H1 (cell line): ENCODE data around the gene ZNF425. TPM values are rescaled to one million over a fixed set of nuclear protein-coding genes. Genes with fewer than 3 reads are reported as not detected.

ENCODE experiments used
- CTCF ChIA-PET: fragments of 300-600 bp; sonication (Branson Sonifier 250); formaldehyde crosslinking; loops from one replicate; lab custom pipeline; 2021; ENCODE audit not compliant: partially characterized antibody; lab: Charles Lee
- POLR2A ChIA-PET: fragments of 300-600 bp; sonication (Branson Sonifier 250); formaldehyde crosslinking; loops from one replicate; lab custom pipeline; 2021; ENCODE audit warnings: inconsistent platforms; ENCODE audit not compliant: partially characterized antibody; lab: Charles Lee
- DNase-seq, 2 experiments: peaks; one replicate each; pipeline versions ENCODE4 v3.0.0 to v3.0.0-alpha.2; 2010 to 2022; ENCODE audit warnings: low spot score in 2 of 2, low read depth in 1 of 2, mixed read lengths in 1 of 2
- FAIRE-seq: peaks from 2 replicates; lab custom pipeline; 2011; peaks lifted over from hg19 to GRCh38; lab: Jason Lieb, UNC
- H2AFZ ChIP-seq: 2 replicates; pipeline ENCODE4 v1.8.1; 2012; ENCODE audit warnings: low read length, inconsistent platforms
- H2AK5ac ChIP-seq: 2 replicates; pipeline ENCODE4 v1.6.1; 2013; ENCODE audit warnings: low read depth, low read length
- H2BK120ac ChIP-seq: replicated peaks from 2 replicates; pipeline ENCODE3; 2013; ENCODE audit warnings: low read depth, low read length, inconsistent platforms
- H2BK12ac ChIP-seq: 2 replicates; pipeline ENCODE4 v1.6.1; 2013; ENCODE audit warnings: low read depth, low read length
- H2BK15ac ChIP-seq: 2 replicates; pipeline ENCODE4 v1.6.1; 2013; ENCODE audit warnings: low read length
- H2BK20ac ChIP-seq: 2 replicates; pipeline ENCODE4 v1.6.1; 2013; ENCODE audit warnings: low read length
- H2BK5ac ChIP-seq: 2 replicates; pipeline ENCODE4 v1.6.1; 2013; ENCODE audit warnings: low read depth, low read length
- H3K14ac ChIP-seq: 2 replicates; pipeline ENCODE4 v1.6.1; 2013; ENCODE audit warnings: inconsistent platforms; ENCODE audit not compliant: insufficient read length
- H3K18ac ChIP-seq: 2 replicates; pipeline ENCODE4 v1.6.1; 2013; ENCODE audit warnings: low read length; ENCODE audit errors: extremely low read depth
- H3K23ac ChIP-seq: 2 replicates; pipeline ENCODE4 v1.6.1; 2013; ENCODE audit warnings: inconsistent platforms; ENCODE audit not compliant: insufficient read length
- H3K23me2 ChIP-seq: 2 replicates; pipeline ENCODE4 v1.6.1; 2013; ENCODE audit warnings: low read depth, low read length
- H3K27ac ChIP-seq: 2 replicates; pipeline ENCODE4 v1.6.1; 2011; ENCODE audit warnings: low read depth, low read length, inconsistent platforms
- H3K27me3 ChIP-seq, 4 experiments: replicated peaks in 1 of 4; 1 replicate in 1 of 4; 2 replicates in 3 of 4; pipeline versions ENCODE4 v1.6.1 to v1.8.1; 2011 to 2013; ENCODE audit warnings: low read length in 3 of 4, mild to moderate bottlenecking in 3 of 4, inconsistent platforms in 2 of 4, mixed read lengths in 2 of 4, moderate library complexity in 1 of 4; ENCODE audit not compliant: control insufficient read depth in 3 of 4, insufficient read depth in 3 of 4; ENCODE audit errors: extremely low read depth in 1 of 4
- H3K36me3 ChIP-seq, 4 experiments: 2 replicates each; pipeline versions ENCODE4 v1.6.1 to v1.8.1; 2011 to 2013; ENCODE audit warnings: mild to moderate bottlenecking in 4 of 4, low read length in 3 of 4, moderate library complexity in 2 of 4, control low read depth in 1 of 4, inconsistent platforms in 1 of 4; ENCODE audit not compliant: insufficient read depth in 4 of 4, control insufficient read depth in 2 of 4
- H3K4ac ChIP-seq: replicated peaks from 2 replicates; pipeline ENCODE3; 2013; ENCODE audit warnings: low read length, low read depth, mixed read lengths, inconsistent platforms; ENCODE audit not compliant: insufficient read length
- H3K4me1 ChIP-seq, 4 experiments: replicated peaks in 1 of 4; 1 replicate in 1 of 4; 2 replicates in 3 of 4; pipeline versions ENCODE4 v1.6.1 to v1.8.1; 2011 to 2013; ENCODE audit warnings: low read length in 3 of 4, inconsistent platforms in 2 of 4, mixed read lengths in 1 of 4; ENCODE audit not compliant: insufficient read depth in 4 of 4, control insufficient read depth in 3 of 4
- H3K4me2 ChIP-seq, 2 experiments: 2 replicates each; pipeline versions ENCODE4 v1.6.1 to v1.8.1; 2011 to 2013; ENCODE audit warnings: low read depth in 2 of 2, low read length in 2 of 2, control low read depth in 1 of 2, inconsistent platforms in 1 of 2, mild to moderate bottlenecking in 1 of 2; ENCODE audit not compliant: insufficient read depth in 1 of 2
- H3K4me3 ChIP-seq, 4 experiments: fragments of 200-600, 300-600 bp in 1 of 4; sonication (generic), shearing (Covaris generic), sonication (Bioruptor Twin) in 1 of 4; 2 replicates each; pipeline versions ENCODE4 v1.5.1 to v1.8.1; 2011 to 2016; ENCODE audit warnings: low read length in 4 of 4, low read depth in 3 of 4, control low read depth in 2 of 4, inconsistent platforms in 2 of 4, mild to moderate bottlenecking in 2 of 4, mixed read lengths in 1 of 4, moderate library complexity in 1 of 4; ENCODE audit not compliant: insufficient read depth in 2 of 4; ENCODE audit errors: extremely low read depth in 1 of 4
- H3K56ac ChIP-seq: replicated peaks from 2 replicates; pipeline ENCODE3; 2013; ENCODE audit warnings: low read depth, mild to moderate bottlenecking, mixed read lengths, low read length, inconsistent platforms; ENCODE audit not compliant: insufficient read length
- H3K79me1 ChIP-seq: 2 replicates; pipeline ENCODE4 v1.6.1; 2013; ENCODE audit warnings: low read depth, low read length, control low read depth
- H3K79me2 ChIP-seq, 2 experiments: 2 replicates each; pipeline versions ENCODE4 v1.6.1 to v1.8.1; 2012 to 2013; ENCODE audit warnings: low read length in 2 of 2, mild to moderate bottlenecking in 2 of 2, inconsistent platforms in 1 of 2; ENCODE audit not compliant: insufficient read depth in 2 of 2, control insufficient read depth in 1 of 2
- H3K9ac ChIP-seq, 4 experiments: replicated peaks in 1 of 4; 1 replicate in 1 of 4; 2 replicates in 3 of 4; pipeline versions ENCODE4 v1.6.1 to v1.8.1; 2011 to 2013; ENCODE audit warnings: low read depth in 3 of 4, low read length in 3 of 4, control low read depth in 2 of 4, mild to moderate bottlenecking in 2 of 4, moderate library complexity in 2 of 4, inconsistent platforms in 1 of 4; ENCODE audit errors: extremely low read depth in 1 of 4
- H3K9me3 ChIP-seq, 2 experiments: 2 replicates each; pipeline versions ENCODE4 v1.6.1 to v1.8.1; 2012 to 2013; ENCODE audit warnings: mild to moderate bottlenecking in 2 of 2, moderate library complexity in 2 of 2, control low read depth in 1 of 2, inconsistent platforms in 1 of 2, low read depth in 1 of 2, low read length in 1 of 2, mixed read lengths in 1 of 2; ENCODE audit not compliant: insufficient read depth in 2 of 2
- H4K20me1 ChIP-seq, 2 experiments: replicated peaks in 1 of 2; 2 replicates each; pipeline versions ENCODE3 to v1.8.1; 2011 to 2013; ENCODE audit warnings: inconsistent platforms in 2 of 2, low read length in 2 of 2, mild to moderate bottlenecking in 1 of 2; ENCODE audit not compliant: insufficient read depth in 2 of 2, control insufficient read depth in 1 of 2
- H4K5ac ChIP-seq: 2 replicates; pipeline ENCODE4 v1.6.1; 2013; ENCODE audit warnings: low read length, low read depth, mixed read lengths, inconsistent platforms; ENCODE audit not compliant: insufficient read length
- H4K8ac ChIP-seq: 2 replicates; pipeline ENCODE4 v1.8.0; 2013; ENCODE audit warnings: mild to moderate bottlenecking, moderate library complexity, low read length, inconsistent platforms; ENCODE audit not compliant: insufficient read depth; ENCODE audit errors: extremely low read depth
- H4K91ac ChIP-seq: replicated peaks from 2 replicates; pipeline ENCODE3; 2013; ENCODE audit warnings: low read length, mixed read lengths, inconsistent platforms; ENCODE audit not compliant: insufficient read length
- KDM4A ChIP-seq: IDR thresholded peaks from one replicate; pipeline ENCODE4 v1.7.1; 2012; ENCODE audit warnings: low read depth, mild to moderate bottlenecking, moderate library complexity, low read length, inconsistent platforms; ENCODE audit not compliant: severe bottlenecking
- SAP30 ChIP-seq: fragments of 300-600 bp; sonication (generic); IDR thresholded peaks from 2 replicates; pipeline ENCODE4 v1.7.1; 2012; ENCODE audit warnings: low read length, moderate library complexity, mild to moderate bottlenecking, inconsistent platforms; ENCODE audit not compliant: insufficient read depth, insufficient replicate concordance
- TBP ChIP-seq: IDR thresholded peaks from 2 replicates; pipeline ENCODE4 v1.6.1; 2011; ENCODE audit warnings: low read depth, low read length, improper control_type of control experiment
- WGBS, 2 experiments: shearing (Covaris generic) in 1 of 2; methylation state at CpG; one replicate each; pipeline versions ENCODE4 v1.1.6 to v1.1.7; 2013 to 2015; ENCODE audit warnings: low lambda C conversion rate in 2 of 2, mixed read lengths in 2 of 2, inconsistent platforms in 1 of 2, low coverage in 1 of 2, missing lambda C conversion rate in 1 of 2; ENCODE audit not compliant: insufficient replicate concordance in 2 of 2, insufficient coverage in 1 of 2, insufficient read length in 1 of 2; ENCODE audit errors: extremely low coverage in 1 of 2, missing lambda C conversion rate in 1 of 2; 5-methylcytosine and 5-hydroxymethylcytosine counted together
- polyA plus RNA-seq, 7 experiments: library from polyadenylated mRNA; depleted of rRNA in 3 of 7; stranded (reverse) in 5 of 7; unstranded in 2 of 7; fragments of >200 nt in 5 of 7; fragments of 200-250 nt in 2 of 7; gene quantifications; 1 replicate in 5 of 7; 2 replicates in 1 of 7; 4 replicates in 1 of 7; pipeline versions ENCODE4 v1.2.1 to v1.2.3, GENCODE V29; 2011 to 2013; ENCODE audit warnings: missing spikeins in 2 of 7, mixed read lengths in 2 of 7
- total RNA-seq: library from RNA; stranded (reverse); fragmentation: NEBNext Ultra II Directional; extraction: Animal tissue kit (Norgen Biotek cat#: 25700); gene quantifications from 2 replicates; pipeline ENCODE4 v1.2.1, GENCODE V29; 2021

The ZNF425 gene
- total and polyA plus RNA-seq, 2 of the 8 experiments (the other 6 are each of a cell fraction or from before 2014, with no cell fraction given): 3.4 to 6.1 TPM

- H3K27me3 ChIP-seq: no peaks in the 10 kb centered on the region
- H2BK15ac ChIP-seq: no peak overlapping the region
- H2BK20ac ChIP-seq: no peak overlapping the region
- no peak overlapping the region for H3K4me3 ChIP-seq
- no peak overlapping the region for H4K5ac ChIP-seq
- ChIA-PET POLR2A (interaction anchor here (1.4 kb wide), 1 partner anchor 15 kb away, joined by 5 read pairs; no protein-coding TSS in a partner anchor), CTCF (no interaction called here)
- H3K79me2 ChIP-seq: peaks cover 0 to 9% of the 10 kb centered on the region in 2 experiments; a peak in 2 of 4 replicates
- TF ChIP-seq SAP30 (no peak), TBP (no peak), KDM4A (no peak)
- no peaks in the 10 kb centered on the region for H3K79me1 ChIP-seq
- H3K36me3 ChIP-seq: peaks cover 21 to 87% (median 62%) of the 10 kb centered on the region in 4 experiments
- H4K8ac ChIP-seq: no peak overlapping the region
- no peak overlapping the region for H2AK5ac ChIP-seq
- H3K23me2 ChIP-seq: no peaks in the 10 kb centered on the region
- H4K91ac ChIP-seq: no peak overlapping the region
- no peak overlapping the region for H3K4ac ChIP-seq
- H3K23ac ChIP-seq: no peak overlapping the region
- H3K14ac ChIP-seq: no peak overlapping the region
- no peak overlapping the region for H2BK120ac ChIP-seq
- H2BK12ac ChIP-seq: no peak overlapping the region
- no peak overlapping the region for H3K27ac ChIP-seq
- no peak overlapping the region for H2BK5ac ChIP-seq
- no peaks in the 10 kb centered on the region for H3K9me3 ChIP-seq
- peaks cover 4 to 5% of the 10 kb centered on the region in 2 experiments for H4K20me1 ChIP-seq
- FAIRE-seq: no peak
- H3K4me1 ChIP-seq: no peaks in the 10 kb centered on the region
- no peak for DNase-seq
- no peak overlapping the region for H3K4me2 ChIP-seq
- H3K9ac ChIP-seq: no peak overlapping the region
- no peak overlapping the region for H2AFZ ChIP-seq
- no peak overlapping the region for H3K56ac ChIP-seq
- 81% methylated on average over 9 of the region's 9 CpGs; no CpG with 5 or more reads in 1 of the 2 experiments for WGBS, 2 experiments
- no peak overlapping the region for H3K18ac ChIP-seq
Observed at GRCh38 chr7:149171892-149172533, 45.9 kb upstream of the ZNF425 start.
